Measurements from ENCODE around the gene NOL8.

- TF ChIP-seq, protein P1, sequence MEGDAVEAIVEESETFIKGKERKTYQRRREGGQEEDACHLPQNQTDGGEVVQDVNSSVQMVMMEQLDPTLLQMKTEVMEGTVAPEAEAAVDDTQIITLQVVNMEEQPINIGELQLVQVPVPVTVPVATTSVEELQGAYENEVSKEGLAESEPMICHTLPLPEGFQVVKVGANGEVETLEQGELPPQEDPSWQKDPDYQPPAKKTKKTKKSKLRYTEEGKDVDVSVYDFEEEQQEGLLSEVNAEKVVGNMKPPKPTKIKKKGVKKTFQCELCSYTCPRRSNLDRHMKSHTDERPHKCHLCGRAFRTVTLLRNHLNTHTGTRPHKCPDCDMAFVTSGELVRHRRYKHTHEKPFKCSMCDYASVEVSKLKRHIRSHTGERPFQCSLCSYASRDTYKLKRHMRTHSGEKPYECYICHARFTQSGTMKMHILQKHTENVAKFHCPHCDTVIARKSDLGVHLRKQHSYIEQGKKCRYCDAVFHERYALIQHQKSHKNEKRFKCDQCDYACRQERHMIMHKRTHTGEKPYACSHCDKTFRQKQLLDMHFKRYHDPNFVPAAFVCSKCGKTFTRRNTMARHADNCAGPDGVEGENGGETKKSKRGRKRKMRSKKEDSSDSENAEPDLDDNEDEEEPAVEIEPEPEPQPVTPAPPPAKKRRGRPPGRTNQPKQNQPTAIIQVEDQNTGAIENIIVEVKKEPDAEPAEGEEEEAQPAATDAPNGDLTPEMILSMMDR (tag by site-specific recombination; IDR thresholded peaks at IDR 0.05) = no peak
- TF ChIP-seq ZNF121 (tag by site-specific recombination; IDR thresholded peaks at IDR 0.05) (no peak), KLF8 (tag by site-specific recombination; IDR thresholded peaks at IDR 0.05) (no peak), ZNF37A (tag by site-specific recombination; IDR thresholded peaks at IDR 0.05) (no peak), PBX3 (CRISPR knock-in tag; IDR thresholded peaks at IDR 0.05) (no peak)
- TF ChIP-seq, protein P2, sequence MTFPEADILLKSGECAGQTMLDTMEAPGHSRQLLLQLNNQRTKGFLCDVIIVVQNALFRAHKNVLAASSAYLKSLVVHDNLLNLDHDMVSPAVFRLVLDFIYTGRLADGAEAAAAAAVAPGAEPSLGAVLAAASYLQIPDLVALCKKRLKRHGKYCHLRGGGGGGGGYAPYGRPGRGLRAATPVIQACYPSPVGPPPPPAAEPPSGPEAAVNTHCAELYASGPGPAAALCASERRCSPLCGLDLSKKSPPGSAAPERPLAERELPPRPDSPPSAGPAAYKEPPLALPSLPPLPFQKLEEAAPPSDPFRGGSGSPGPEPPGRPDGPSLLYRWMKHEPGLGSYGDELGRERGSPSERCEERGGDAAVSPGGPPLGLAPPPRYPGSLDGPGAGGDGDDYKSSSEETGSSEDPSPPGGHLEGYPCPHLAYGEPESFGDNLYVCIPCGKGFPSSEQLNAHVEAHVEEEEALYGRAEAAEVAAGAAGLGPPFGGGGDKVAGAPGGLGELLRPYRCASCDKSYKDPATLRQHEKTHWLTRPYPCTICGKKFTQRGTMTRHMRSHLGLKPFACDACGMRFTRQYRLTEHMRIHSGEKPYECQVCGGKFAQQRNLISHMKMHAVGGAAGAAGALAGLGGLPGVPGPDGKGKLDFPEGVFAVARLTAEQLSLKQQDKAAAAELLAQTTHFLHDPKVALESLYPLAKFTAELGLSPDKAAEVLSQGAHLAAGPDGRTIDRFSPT (tag by site-specific recombination; IDR thresholded peaks at IDR 0.05) = no peak
Measured at GRCh38 chr9:92313624-92314012, 11.5 kb downstream of the NOL8 start.

All from HEK293 (cell line).